ENCODE data around the gene SRSF2. TPM values are rescaled to one million over a fixed set of nuclear protein-coding genes. Genes with fewer than 3 reads are reported as not detected.

SRSF2 gene
- total and polyA plus RNA-seq, 8 donors: 41.6 to 144 (median 69.9) TPM

GRCh38 chr17:76720211-76720610 is 16.9 kb downstream of the SRSF2 start:
- Histone ChIP-seq H3K27ac (no peak overlapping the region), H3K27me3 (no peaks in the 10 kb centered on the region), H3K9me3 (no peaks in the 10 kb centered on the region), H3K36me3 (peaks cover 11 to 87% (median 55%) of the 10 kb centered on the region in 3 donors), H3K4me3 (no peak overlapping the region), H3K4me1 (peaks cover 13 to 30% (median 14%) of the 10 kb centered on the region in 3 donors)
- TF ChIP-seq CTCF (IDR thresholded peaks at IDR 0.05): no peak
- 88 to 89% methylated on average over 9 of the region's 9 CpGs for WGBS, 2 donors
- FAIRE-seq (no peak), ATAC-seq (no peak), DNase-seq (no peak)
- intact Hi-C loops (cut with DNase I): no loop called here

GRCh38 chr17:76718516-76718915 is 18.6 kb downstream of the SRSF2 start:
- FAIRE-seq (no peak), ATAC-seq (no peak), DNase-seq (no peak)
- peaks cover 0 to 17% (median 0%) of the 10 kb centered on the region in 3 donors for H3K4me1 ChIP-seq
- WGBS, 2 donors: 85 to 87% methylated on average over 16 of the region's 16 CpGs
- H3K4me3 ChIP-seq: no peak overlapping the region
- intact Hi-C loops (cut with DNase I): no loop called here
- no peaks in the 10 kb centered on the region for H3K27me3 ChIP-seq
- no peaks in the 10 kb centered on the region for H3K9me3 ChIP-seq
- H3K36me3 ChIP-seq: peaks cover 11 to 78% (median 52%) of the 10 kb centered on the region in 3 donors
- TF ChIP-seq CTCF (IDR thresholded peaks at IDR 0.05): no peak
- no peak overlapping the region for H3K27ac ChIP-seq

- no peak for TF ChIP-seq CTCF (IDR thresholded peaks at IDR 0.05)
- Histone ChIP-seq H3K36me3 (peaks cover 11 to 70% (median 42%) of the 10 kb centered on the region in 3 donors), H3K27ac (peak overlapping the region in 2 of 4 donors; percentile 12 to 50), H3K9me3 (no peaks in the 10 kb centered on the region), H3K4me1 (peaks cover 0 to 7% (median under 1%) of the 10 kb centered on the region in 3 donors), H3K4me3 (no peak overlapping the region), H3K27me3 (no peaks in the 10 kb centered on the region)
- no peak for ATAC-seq
- FAIRE-seq: no peak
- 83% methylated on average over 6 of the region's 6 CpGs for WGBS, 2 donors
- intact Hi-C loops (cut with DNase I): no loop called here
- DNase-seq: no peak
Measured at GRCh38 chr17:76716839-76717215, 20.3 kb downstream of the SRSF2 start.

- FAIRE-seq: no peak
- peak overlapping the region in 2 of 4 donors; percentile 12 to 50 for H3K27ac ChIP-seq
- H3K36me3 ChIP-seq: peaks cover 11 to 65% (median 36%) of the 10 kb centered on the region in 3 donors
- no peak for TF ChIP-seq CTCF (IDR thresholded peaks at IDR 0.05)
- H3K4me3 ChIP-seq: no peak overlapping the region
- WGBS, 2 donors: 73 to 81% methylated on average over 13 of the region's 13 CpGs
- no peak for DNase-seq
- intact Hi-C loops (cut with DNase I): no loop called here
- H3K9me3 ChIP-seq: no peaks in the 10 kb centered on the region
- peak in 3 of 4 donors; percentile 34 to 76 (median 37) for ATAC-seq
- H3K27me3 ChIP-seq: no peaks in the 10 kb centered on the region
- peaks cover 4 to 10% (median 6%) of the 10 kb centered on the region in 3 donors for H3K4me1 ChIP-seq
Measured at GRCh38 chr17:76716146-76716838, 20.8 kb downstream of the SRSF2 start.

- Histone ChIP-seq H3K27ac (peak overlapping the region in 2 of 4 donors; percentile 23 to 28), H3K4me1 (peaks cover 7 to 13% (median 8%) of the 10 kb centered on the region in 3 donors), H3K4me3 (no peak overlapping the region), H3K27me3 (no peaks in the 10 kb centered on the region), H3K9me3 (no peaks in the 10 kb centered on the region), H3K36me3 (peaks cover 11 to 56% (median 28%) of the 10 kb centered on the region in 3 donors)
- ATAC-seq (no peak), DNase-seq (peak in 1 of 6 donors; percentile 8), FAIRE-seq (no peak)
- intact Hi-C loops (cut with DNase I): no loop called here
- WGBS, 2 donors: 62 to 66% methylated on average over 2 of the region's 2 CpGs
- no peak for TF ChIP-seq CTCF (IDR thresholded peaks at IDR 0.05)
Measured at GRCh38 chr17:76715496-76715830, 21.7 kb downstream of the SRSF2 start.
